GM23338 (cell line): ENCODE data around the gene SH3BP4. TPM values are rescaled to one million over a fixed set of nuclear protein-coding genes. Genes with fewer than 3 reads are reported as not detected.

Experiments used
- ATAC-seq: fragments of 200-7000 bp; cut with Tn5 transposase; 3 replicates; pipeline ENCODE4 v1.9.1; 2020
- DNase-seq: peaks from one replicate; pipeline ENCODE4 v3.0.0-alpha.2; 2015; ENCODE audit warnings: low spot score
- H2AFZ ChIP-seq: fragments of 200-600 bp; sonication (generic); 2 replicates; pipeline ENCODE4 v1.8.0; 2016; ENCODE audit warnings: antibody characterized with exemption, mild to moderate bottlenecking, moderate library complexity
- H3F3A ChIP-seq: fragments of 200-600 bp; sonication (generic); replicated peaks from 2 replicates; pipeline ENCODE4 v1.8.0; 2017; ENCODE audit warnings: antibody characterized with exemption, mixed run types, low read depth
- H3K27ac ChIP-seq: fragments of 200-600 bp; sonication (generic); 2 replicates; pipeline ENCODE4 v1.6.1; 2016; ENCODE audit warnings: low read depth
- H3K27me3 ChIP-seq: fragments of 200-600 bp; sonication (generic); 2 replicates; pipeline ENCODE4 v1.8.0; 2016; ENCODE audit warnings: mild to moderate bottlenecking, mixed run types, moderate library complexity; ENCODE audit not compliant: insufficient read depth
- H3K36me3 ChIP-seq: fragments of 200-600 bp; sonication (generic); 2 replicates; pipeline ENCODE4 v1.8.0; 2016; ENCODE audit warnings: mild to moderate bottlenecking; ENCODE audit not compliant: insufficient read depth
- H3K4me1 ChIP-seq: fragments of 200-600 bp; sonication (generic); 2 replicates; pipeline ENCODE4 v1.8.0; 2016; ENCODE audit warnings: mild to moderate bottlenecking, moderate library complexity; ENCODE audit not compliant: insufficient read depth
- H3K4me2 ChIP-seq: fragments of 200-600 bp; sonication (generic); 2 replicates; pipeline ENCODE4 v1.7.1; 2017; ENCODE audit warnings: mixed run types
- H3K4me3 ChIP-seq: fragments of 200-600 bp; sonication (generic); 2 replicates; pipeline ENCODE4 v1.6.1; 2016; ENCODE audit warnings: mixed run types
- H3K79me2 ChIP-seq: fragments of 200-600 bp; sonication (generic); replicated peaks from 2 replicates; pipeline ENCODE4 v1.8.0; 2017; ENCODE audit warnings: mild to moderate bottlenecking; ENCODE audit not compliant: insufficient read depth
- H3K9me2 ChIP-seq: fragments of 200-600 bp; sonication (generic); 2 replicates; pipeline ENCODE4 v1.8.0; 2017; ENCODE audit not compliant: insufficient read depth
- H4K20me1 ChIP-seq: fragments of 200-600 bp; sonication (generic); replicated peaks from 2 replicates; pipeline ENCODE4 v1.8.0; 2017; ENCODE audit warnings: mild to moderate bottlenecking; ENCODE audit not compliant: insufficient read depth
- H3K27ac Mint-ChIP-seq: 2 replicates; pipeline ENCODE4 v1.8.0; 2020; ENCODE audit warnings: inconsistent platforms, mild to moderate bottlenecking, moderate library complexity, mixed read lengths
- H3K27me3 Mint-ChIP-seq: 3 replicates; pipeline ENCODE4 v1.8.0; 2022; ENCODE audit warnings: low read depth, mild to moderate bottlenecking, moderate library complexity, mixed read lengths, inconsistent platforms; ENCODE audit not compliant: insufficient read depth, poor library complexity
- H3K36me3 Mint-ChIP-seq: 3 replicates; pipeline ENCODE4 v1.8.0; 2021; ENCODE audit warnings: low read depth, mild to moderate bottlenecking, inconsistent platforms, moderate library complexity, mixed read lengths
- H3K4me1 Mint-ChIP-seq: 3 replicates; pipeline ENCODE4 v1.8.0; 2020; ENCODE audit warnings: mild to moderate bottlenecking, inconsistent platforms, mixed read lengths
- H3K4me3 Mint-ChIP-seq: 3 replicates; pipeline ENCODE4 v1.8.0; 2021; ENCODE audit warnings: moderate library complexity, mild to moderate bottlenecking, inconsistent platforms, mixed read lengths
- H3K9me3 Mint-ChIP-seq: 3 replicates; pipeline ENCODE4 v1.8.0; 2020; ENCODE audit warnings: moderate library complexity, mild to moderate bottlenecking, inconsistent platforms, mixed read lengths
- CREB1 ChIP-seq: fragments of 250-450 bp; sonication (Bioruptor Pico); IDR thresholded peaks from 2 replicates; pipeline ENCODE4 v1.5.0; 2020; ENCODE audit warnings: low read depth, mild to moderate bottlenecking, moderate library complexity
- CTCF ChIP-seq, 2 experiments: fragments of 200-600 bp in 1 of 2; sonication (generic) in 1 of 2; conservative IDR thresholded peaks; 2 replicates each; pipeline versions ENCODE4 v1.5.1 to v1.6.1; 2016 to 2017; ENCODE audit warnings: antibody characterized with exemption in 2 of 2, low read depth in 2 of 2, mild to moderate bottlenecking in 2 of 2, moderate library complexity in 1 of 2
- ETS1 ChIP-seq: IDR thresholded peaks from 2 replicates; pipeline ENCODE4 v1.6.1; 2016; ENCODE audit warnings: antibody characterized with exemption
- EZH2phosphoT487 ChIP-seq: fragments of 200-600 bp; sonication (generic); IDR thresholded peaks from one replicate; pipeline ENCODE4 v1.8.1; 2018; ENCODE audit warnings: antibody characterized with exemption; ENCODE audit not compliant: unreplicated experiment
- JUNB ChIP-seq: IDR thresholded peaks from one replicate; pipeline ENCODE4 v1.6.1; 2016; ENCODE audit warnings: antibody characterized with exemption; ENCODE audit not compliant: unreplicated experiment
- POLR2AphosphoS5 ChIP-seq: IDR thresholded peaks from 2 replicates; pipeline ENCODE4 v1.6.1; 2016; ENCODE audit warnings: antibody characterized with exemption, low read depth
- STAT1 ChIP-seq: IDR thresholded peaks from one replicate; pipeline ENCODE4 v1.6.1; 2016; ENCODE audit warnings: antibody characterized with exemption; ENCODE audit not compliant: unreplicated experiment
- ZNF114 ChIP-seq: fragments of 250-450 bp; sonication (Bioruptor Pico); IDR thresholded peaks from 2 replicates; pipeline ENCODE4 v1.5.0; 2020; ENCODE audit warnings: mild to moderate bottlenecking, moderate library complexity
- ZNF331 ChIP-seq: fragments of 250-450 bp; sonication (Bioruptor Pico); IDR thresholded peaks from 2 replicates; pipeline ENCODE4 v1.5.0; 2020; ENCODE audit warnings: low read depth, mild to moderate bottlenecking, moderate library complexity
- polyA plus RNA-seq: library from polyadenylated mRNA; unstranded; fragments of >200 nt; fragmentation: Nextera tagmentation; extraction: Ambion mirVana; gene quantifications from 2 replicates; pipeline ENCODE4 v1.2.1, GENCODE V29; 2016
- total RNA-seq: library from RNA; depleted of rRNA; stranded (reverse); fragments of >200 nt; shearing (Covaris generic); gene quantifications from 2 replicates; pipeline ENCODE4 v1.2.3, GENCODE V29; 2014

SH3BP4 gene
- total and polyA plus RNA-seq, 2 experiments from 2014 or later = 15.6 to 50.9 TPM

- no peak overlapping the region for H3K27ac Mint-ChIP-seq
- H3K4me1 Mint-ChIP-seq = peaks cover 19% of the 10 kb centered on the region
- Histone ChIP-seq H3K79me2 (peaks cover 44% of the 10 kb centered on the region), H3K36me3 (0 out of 2 replicates have a peak, but pooled peaks cover 8% of the 10 kb centered on the region), H3K27me3 (no peaks in the 10 kb centered on the region), H3K4me2 (no peak overlapping the region), H3K4me1 (no peaks in the 10 kb centered on the region), H4K20me1 (no peaks in the 10 kb centered on the region; the same call in none of the 2 replicates), H3K4me3 (no peak overlapping the region), H3F3A (no peaks in the 10 kb centered on the region), H3K9me2 (no peaks in the 10 kb centered on the region), H2AFZ (no peak overlapping the region), H3K27ac (no peak overlapping the region)
- ATAC-seq (no peak), DNase-seq (no peak)
- no peak overlapping the region for H3K4me3 Mint-ChIP-seq
- H3K27me3 Mint-ChIP-seq = peaks cover 8% of the 10 kb centered on the region
- H3K36me3 Mint-ChIP-seq = peaks cover 5% of the 10 kb centered on the region
- TF ChIP-seq JUNB = no peak
- TF ChIP-seq ETS1 = no peak
- no peak for TF ChIP-seq CTCF (conservative IDR thresholded peaks at IDR 0.05; ENCODE audit: low read depth in 2 of 2)
- no peak for TF ChIP-seq POLR2AphosphoS5
- no peak for TF ChIP-seq CREB1 (CRISPR knock-in tag)
- TF ChIP-seq STAT1 = no peak
- no peak for TF ChIP-seq ZNF114 (CRISPR knock-in tag)
- no peak for TF ChIP-seq EZH2phosphoT487
- no peak for TF ChIP-seq ZNF331
- no peaks in the 10 kb centered on the region for H3K9me3 Mint-ChIP-seq
Measured at GRCh38 chr2:235031686-235032373, 80.0 kb downstream of the SH3BP4 start.

- Mint-ChIP-seq H3K27ac (no peak overlapping the region; the same call in 1 of the 2 replicates), H3K4me3 (no peak overlapping the region), H3K36me3 (peaks cover 5% of the 10 kb centered on the region), H3K4me1 (peaks cover 15% of the 10 kb centered on the region), H3K9me3 (no peaks in the 10 kb centered on the region), H3K27me3 (peaks cover 7% of the 10 kb centered on the region)
- Histone ChIP-seq H3K27me3 (no peaks in the 10 kb centered on the region), H3K9me2 (no peaks in the 10 kb centered on the region), H3F3A (no peaks in the 10 kb centered on the region), H3K4me3 (no peak overlapping the region), H2AFZ (no peak overlapping the region), H3K79me2 (peaks cover 39% of the 10 kb centered on the region), H3K4me2 (no peak overlapping the region), H4K20me1 (no peaks in the 10 kb centered on the region; the same call in none of the 2 replicates), H3K4me1 (no peaks in the 10 kb centered on the region), H3K36me3 (0 out of 2 replicates have a peak, but pooled peaks cover 8% of the 10 kb centered on the region), H3K27ac (no peak overlapping the region)
- DNase-seq (no peak), ATAC-seq (no peak)
- TF ChIP-seq ETS1 (no peak), JUNB (no peak), ZNF114 (CRISPR knock-in tag) (no peak), CTCF (conservative IDR thresholded peaks at IDR 0.05; ENCODE audit: low read depth in 2 of 2) (no peak), ZNF331 (no peak)
Measured at GRCh38 chr2:235032466-235032865, 80.6 kb downstream of the SH3BP4 start.
